ENCODE measurements around the gene TBC1D22A.

The TBC1D22A gene

DNA sequence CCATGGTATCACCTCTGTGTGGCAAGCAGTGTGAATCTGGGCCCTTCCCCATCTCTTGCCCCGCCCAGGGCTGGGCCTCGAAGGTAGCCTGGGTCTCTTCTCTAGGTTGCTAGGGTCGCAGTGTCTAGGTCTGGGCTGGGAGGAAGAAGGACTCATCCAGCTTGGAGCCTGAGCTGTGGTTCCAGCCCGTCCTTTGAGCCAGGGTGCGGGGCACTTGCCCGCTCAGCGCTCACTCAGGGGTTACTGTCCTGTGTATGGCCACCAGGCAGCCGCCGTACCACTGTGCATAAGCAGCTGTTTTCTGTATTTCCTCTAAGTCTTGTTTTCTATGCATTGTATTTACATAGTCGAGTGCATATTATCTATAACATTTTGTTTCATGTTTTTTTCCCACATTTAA, 160.9 kb downstream of the TBC1D22A start:
- no peak overlapping the region for H3K4me3 ChIP-seq (ENCODE audit: low read depth in 1 of 2, low read length in 2 of 2)
- no peaks in the 10 kb centered on the region for H3K4me1 ChIP-seq (ENCODE audit: control insufficient read depth in 1 of 2, insufficient read depth in 2 of 2, low read length in 2 of 2)
- peaks cover 0 to 11% of the 10 kb centered on the region in 2 donors for H3K9me3 ChIP-seq (ENCODE audit: control insufficient read depth in 1 of 2, low read length in 2 of 2)
- peaks cover 0 to 2% of the 10 kb centered on the region in 2 donors for H3K36me3 ChIP-seq (ENCODE audit: control insufficient read depth in 1 of 2, insufficient read depth in 2 of 2, low read length in 2 of 2)
- H3K27me3 ChIP-seq (ENCODE audit: control insufficient read depth in 1 of 2, insufficient read depth in 2 of 2, low read length in 2 of 2) = no peaks in the 10 kb centered on the region
- no peak overlapping the region for H3K27ac ChIP-seq (ENCODE audit: low read depth, low read length)
- no peak overlapping the region for H3K9ac ChIP-seq (ENCODE audit: low read depth in 1 of 2, low read length in 2 of 2)

GRCh38 chr22:46925818-46926217, 163.4 kb downstream of the TBC1D22A start:
- no peaks in the 10 kb centered on the region for H3K4me1 ChIP-seq (ENCODE audit: control insufficient read depth in 1 of 2, insufficient read depth in 2 of 2, low read length in 2 of 2)
- H3K27me3 ChIP-seq (ENCODE audit: control insufficient read depth in 1 of 2, insufficient read depth in 2 of 2, low read length in 2 of 2) = no peaks in the 10 kb centered on the region
- peaks cover 0 to 11% of the 10 kb centered on the region in 2 donors for H3K9me3 ChIP-seq (ENCODE audit: control insufficient read depth in 1 of 2, low read length in 2 of 2)
- H3K36me3 ChIP-seq (ENCODE audit: control insufficient read depth in 1 of 2, insufficient read depth in 2 of 2, low read length in 2 of 2) = peaks cover 0 to 10% of the 10 kb centered on the region in 2 donors
- no peak overlapping the region for H3K4me3 ChIP-seq (ENCODE audit: low read depth in 1 of 2, low read length in 2 of 2)
- no peak overlapping the region for H3K27ac ChIP-seq (ENCODE audit: low read depth, low read length)
- H3K9ac ChIP-seq (ENCODE audit: low read depth in 1 of 2, low read length in 2 of 2) = no peak overlapping the region

DNA sequence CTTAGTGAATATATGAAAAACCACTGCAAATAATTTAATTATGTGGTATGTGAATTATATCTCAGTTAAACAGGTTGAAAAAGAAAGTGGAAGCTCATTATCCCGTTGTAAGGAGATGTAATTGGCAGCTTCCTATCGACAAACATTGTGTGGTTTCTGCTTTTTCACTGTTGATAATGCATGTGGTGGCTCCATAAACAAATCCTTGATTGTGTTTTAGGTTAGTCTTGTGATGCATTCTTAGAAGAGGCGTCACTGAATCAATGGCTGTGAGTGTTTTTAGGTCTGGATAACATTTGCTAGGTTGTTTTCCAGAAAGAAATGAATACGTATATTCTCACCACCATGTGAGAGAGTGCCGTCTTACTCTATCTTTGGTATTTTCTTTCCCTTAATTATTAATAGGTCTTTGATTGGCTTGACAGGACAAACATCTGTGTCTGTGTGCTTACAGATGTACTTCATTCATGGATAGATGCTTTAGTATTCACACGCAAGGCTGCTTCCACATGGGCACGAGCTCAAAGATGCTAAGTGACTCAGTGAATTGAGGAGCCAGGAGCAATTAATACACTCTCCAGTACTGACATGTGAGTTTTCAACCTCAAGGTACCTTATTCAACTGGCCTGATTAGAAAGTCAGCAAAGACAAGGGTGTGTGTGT, 166.7 kb downstream of the TBC1D22A start:
- Histone ChIP-seq H3K4me1 (ENCODE audit: control insufficient read depth in 1 of 2, insufficient read depth in 2 of 2, low read length in 2 of 2) (peaks cover 1 to 11% of the 10 kb centered on the region in 2 donors), H3K36me3 (ENCODE audit: control insufficient read depth in 1 of 2, insufficient read depth in 2 of 2, low read length in 2 of 2) (peaks cover 0 to 10% of the 10 kb centered on the region in 2 donors), H3K27me3 (ENCODE audit: control insufficient read depth in 1 of 2, insufficient read depth in 2 of 2, low read length in 2 of 2) (no peaks in the 10 kb centered on the region), H3K9ac (ENCODE audit: low read depth in 1 of 2, low read length in 2 of 2) (no peak overlapping the region), H3K9me3 (ENCODE audit: control insufficient read depth in 1 of 2, low read length in 2 of 2) (no peaks in the 10 kb centered on the region), H3K27ac (ENCODE audit: low read depth, low read length) (no peak overlapping the region), H3K4me3 (ENCODE audit: low read depth in 1 of 2, low read length in 2 of 2) (no peak overlapping the region)

- Histone ChIP-seq H3K27ac (ENCODE audit: low read depth, low read length) (no peak overlapping the region), H3K9ac (ENCODE audit: low read depth in 1 of 2, low read length in 2 of 2) (no peak overlapping the region), H3K36me3 (ENCODE audit: control insufficient read depth in 1 of 2, insufficient read depth in 2 of 2, low read length in 2 of 2) (peaks cover 0 to 10% of the 10 kb centered on the region in 2 donors), H3K4me3 (ENCODE audit: low read depth in 1 of 2, low read length in 2 of 2) (no peak overlapping the region), H3K27me3 (ENCODE audit: control insufficient read depth in 1 of 2, insufficient read depth in 2 of 2, low read length in 2 of 2) (no peaks in the 10 kb centered on the region), H3K4me1 (ENCODE audit: control insufficient read depth in 1 of 2, insufficient read depth in 2 of 2, low read length in 2 of 2) (peaks cover 7 to 17% of the 10 kb centered on the region in 2 donors), H3K9me3 (ENCODE audit: control insufficient read depth in 1 of 2, low read length in 2 of 2) (no peaks in the 10 kb centered on the region)
Measured at GRCh38 chr22:46929710-46930204, 167.3 kb downstream of the TBC1D22A start.

DNA sequence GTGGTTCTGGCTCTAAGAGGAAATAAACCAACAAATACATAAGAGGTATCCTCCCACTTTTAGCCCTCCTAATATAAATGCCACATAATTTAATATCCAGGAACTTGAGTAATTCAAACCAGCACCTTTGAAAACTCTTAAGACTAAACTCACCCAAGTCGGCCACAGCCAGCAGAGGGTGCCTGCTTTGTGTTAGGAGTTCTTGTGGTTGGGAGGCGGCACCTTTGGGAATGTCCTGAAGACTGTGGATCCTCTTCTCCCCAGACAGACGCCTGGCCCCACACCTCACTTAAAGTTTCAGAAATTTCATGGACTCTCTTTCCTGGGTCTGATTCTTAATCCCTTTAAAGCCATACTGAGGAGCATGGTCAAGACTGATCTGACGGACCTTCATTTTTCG, 169.0 kb downstream of the TBC1D22A start:
- Histone ChIP-seq H3K4me1 (ENCODE audit: control insufficient read depth in 1 of 2, insufficient read depth in 2 of 2, low read length in 2 of 2) (peaks cover 21 to 31% of the 10 kb centered on the region in 2 donors), H3K4me3 (ENCODE audit: low read depth in 1 of 2, low read length in 2 of 2) (no peak overlapping the region), H3K36me3 (ENCODE audit: control insufficient read depth in 1 of 2, insufficient read depth in 2 of 2, low read length in 2 of 2) (peaks cover 0 to 10% of the 10 kb centered on the region in 2 donors), H3K27ac (ENCODE audit: low read depth, low read length) (no peak overlapping the region), H3K27me3 (ENCODE audit: control insufficient read depth in 1 of 2, insufficient read depth in 2 of 2, low read length in 2 of 2) (no peaks in the 10 kb centered on the region), H3K9ac (ENCODE audit: low read depth in 1 of 2, low read length in 2 of 2) (no peak overlapping the region), H3K9me3 (ENCODE audit: control insufficient read depth in 1 of 2, low read length in 2 of 2) (no peaks in the 10 kb centered on the region)

DNA sequence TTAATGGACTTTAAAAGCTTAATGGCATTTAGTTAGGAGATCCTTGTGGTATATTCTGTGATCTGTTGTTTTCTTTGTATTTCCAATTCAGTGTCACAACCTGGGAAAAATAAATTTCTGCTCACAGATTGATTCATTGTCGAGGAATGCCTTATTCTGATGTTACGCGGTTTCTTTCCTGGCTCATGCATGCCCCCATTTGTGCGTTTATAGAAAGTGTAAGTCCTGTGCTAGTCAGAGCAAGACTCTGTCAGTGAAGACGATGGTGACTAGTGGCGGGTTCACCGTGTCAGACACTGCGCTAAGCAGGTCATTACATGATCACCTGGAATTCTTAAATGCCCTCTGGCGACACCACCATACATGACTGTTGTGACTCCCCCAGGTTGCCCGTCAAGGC, 169.4 kb downstream of the TBC1D22A start:
- no peak overlapping the region for H3K9ac ChIP-seq (ENCODE audit: low read depth in 1 of 2, low read length in 2 of 2)
- peaks cover 0 to 10% of the 10 kb centered on the region in 2 donors for H3K36me3 ChIP-seq (ENCODE audit: control insufficient read depth in 1 of 2, insufficient read depth in 2 of 2, low read length in 2 of 2)
- H3K9me3 ChIP-seq (ENCODE audit: control insufficient read depth in 1 of 2, low read length in 2 of 2) = no peaks in the 10 kb centered on the region
- H3K4me1 ChIP-seq (ENCODE audit: control insufficient read depth in 1 of 2, insufficient read depth in 2 of 2, low read length in 2 of 2) = peaks cover 25 to 36% of the 10 kb centered on the region in 2 donors
- H3K4me3 ChIP-seq (ENCODE audit: low read depth in 1 of 2, low read length in 2 of 2) = no peak overlapping the region
- no peak overlapping the region for H3K27ac ChIP-seq (ENCODE audit: low read depth, low read length)
- H3K27me3 ChIP-seq (ENCODE audit: control insufficient read depth in 1 of 2, insufficient read depth in 2 of 2, low read length in 2 of 2) = no peaks in the 10 kb centered on the region

DNA sequence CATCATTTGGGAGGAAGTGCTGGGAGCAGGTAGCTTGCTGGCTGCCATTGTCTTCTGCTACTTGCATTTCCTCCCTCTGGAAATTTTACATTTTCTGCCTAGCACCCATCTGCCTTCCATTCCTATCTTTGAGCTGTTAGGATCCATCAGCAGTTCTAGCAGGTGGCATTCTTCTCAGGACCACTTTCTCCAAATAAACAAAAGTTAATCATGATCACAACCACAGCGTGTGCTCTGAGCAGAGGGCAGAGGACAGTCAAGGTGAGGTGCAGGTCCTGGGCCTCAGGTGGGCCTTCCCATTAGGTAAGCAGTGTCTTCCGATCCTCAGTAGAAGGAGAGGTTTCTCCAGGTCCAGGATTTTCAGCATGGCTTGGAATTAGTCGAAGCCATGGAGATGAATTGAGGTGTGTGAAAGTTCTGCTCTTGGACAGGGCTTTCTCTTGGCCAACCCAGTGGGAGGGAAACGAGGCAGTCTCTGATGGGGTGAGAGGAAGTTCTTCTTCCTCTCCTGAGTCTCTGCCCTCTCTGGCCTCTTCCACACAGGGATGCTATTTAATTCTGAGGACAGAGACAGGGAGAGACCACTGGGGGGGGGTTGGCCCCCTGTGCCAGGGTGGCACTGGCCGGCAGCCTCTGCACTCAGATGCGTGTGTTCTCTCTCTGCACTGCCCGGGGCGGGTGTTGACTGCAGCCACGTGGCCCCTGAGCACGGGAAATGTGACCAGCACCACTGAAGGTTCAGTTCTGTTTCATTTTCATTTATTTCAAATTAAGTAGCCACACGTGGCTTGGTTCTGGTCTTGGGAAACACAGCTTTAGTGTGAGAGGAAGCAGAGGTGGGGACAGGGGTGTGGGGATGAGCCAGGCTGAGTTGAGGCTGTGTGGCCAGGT, 170.8 kb downstream of the TBC1D22A start:
- Histone ChIP-seq H3K36me3 (ENCODE audit: control insufficient read depth in 1 of 2, insufficient read depth in 2 of 2, low read length in 2 of 2) (peaks cover 0 to 10% of the 10 kb centered on the region in 2 donors), H3K4me3 (ENCODE audit: low read depth in 1 of 2, low read length in 2 of 2) (no peak overlapping the region), H3K27ac (ENCODE audit: low read depth, low read length) (no peak overlapping the region), H3K9ac (ENCODE audit: low read depth in 1 of 2, low read length in 2 of 2) (no peak overlapping the region), H3K27me3 (ENCODE audit: control insufficient read depth in 1 of 2, insufficient read depth in 2 of 2, low read length in 2 of 2) (no peaks in the 10 kb centered on the region), H3K4me1 (ENCODE audit: control insufficient read depth in 1 of 2, insufficient read depth in 2 of 2, low read length in 2 of 2) (peaks cover 29 to 39% of the 10 kb centered on the region in 2 donors), H3K9me3 (ENCODE audit: control insufficient read depth in 1 of 2, low read length in 2 of 2) (no peaks in the 10 kb centered on the region)

DNA sequence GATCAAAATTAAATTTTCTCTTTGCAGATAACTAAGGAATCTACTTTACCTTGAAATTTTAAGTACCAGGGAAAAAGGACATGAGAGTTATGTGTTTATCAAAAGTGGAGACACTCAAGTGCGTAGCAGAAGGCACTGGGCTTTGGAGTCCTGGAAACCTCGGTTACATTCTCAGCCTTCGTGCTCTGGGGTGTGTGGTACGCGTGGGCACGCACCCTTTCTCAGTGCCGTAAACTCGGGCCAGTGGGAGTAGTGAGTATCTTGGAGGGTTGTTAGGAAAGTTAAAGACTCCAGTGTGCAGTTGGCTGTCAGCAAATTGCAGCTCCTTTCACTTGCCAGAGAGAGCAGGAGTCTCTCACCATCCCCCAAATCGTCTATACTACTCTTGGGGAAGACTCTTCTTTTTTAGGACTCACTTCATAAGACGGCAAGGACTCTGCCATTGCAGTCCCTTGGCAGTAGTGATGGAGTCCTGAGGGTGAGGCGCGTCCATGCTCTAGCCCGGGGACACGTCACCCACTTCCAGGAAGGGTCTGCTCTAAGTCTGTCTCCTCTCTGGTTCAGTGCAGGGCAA, 171.8 kb downstream of the TBC1D22A start:
- Histone ChIP-seq H3K27ac (ENCODE audit: low read depth, low read length) (peak overlapping the region; percentile 71), H3K36me3 (ENCODE audit: control insufficient read depth in 1 of 2, insufficient read depth in 2 of 2, low read length in 2 of 2) (peaks cover 0 to 9% of the 10 kb centered on the region in 2 donors), H3K4me1 (ENCODE audit: control insufficient read depth in 1 of 2, insufficient read depth in 2 of 2, low read length in 2 of 2) (peaks cover 29 to 39% of the 10 kb centered on the region in 2 donors), H3K27me3 (ENCODE audit: control insufficient read depth in 1 of 2, insufficient read depth in 2 of 2, low read length in 2 of 2) (no peaks in the 10 kb centered on the region), H3K9ac (ENCODE audit: low read depth in 1 of 2, low read length in 2 of 2) (peak overlapping the region in 1 of 2 donors; percentile 1), H3K4me3 (ENCODE audit: low read depth in 1 of 2, low read length in 2 of 2) (no peak overlapping the region), H3K9me3 (ENCODE audit: control insufficient read depth in 1 of 2, low read length in 2 of 2) (no peaks in the 10 kb centered on the region)

- Histone ChIP-seq H3K4me1 (ENCODE audit: control insufficient read depth in 1 of 2, insufficient read depth in 2 of 2, low read length in 2 of 2) (peaks cover 29 to 39% of the 10 kb centered on the region in 2 donors), H3K9ac (ENCODE audit: low read depth in 1 of 2, low read length in 2 of 2) (peak overlapping the region in 1 of 2 donors; percentile 33), H3K36me3 (ENCODE audit: control insufficient read depth in 1 of 2, insufficient read depth in 2 of 2, low read length in 2 of 2) (peaks cover 0 to 3% of the 10 kb centered on the region in 2 donors), H3K27ac (ENCODE audit: low read depth, low read length) (peak overlapping the region; percentile 71), H3K9me3 (ENCODE audit: control insufficient read depth in 1 of 2, low read length in 2 of 2) (no peaks in the 10 kb centered on the region), H3K27me3 (ENCODE audit: control insufficient read depth in 1 of 2, insufficient read depth in 2 of 2, low read length in 2 of 2) (no peaks in the 10 kb centered on the region), H3K4me3 (ENCODE audit: low read depth in 1 of 2, low read length in 2 of 2) (no peak overlapping the region)
Measured at GRCh38 chr22:46934746-46935491, 172.5 kb downstream of the TBC1D22A start.

All from duodenal mucosa (tissue), 2 donors.